HT1080 (cell line): ENCODE data around the gene IQGAP1. TPM values are rescaled to one million over a fixed set of nuclear protein-coding genes. Genes with fewer than 3 reads are reported as not detected.
"Not testable (repeated sequence)": the region's sequence is repeated elsewhere in the genome, so short reads cannot be mapped to it uniquely, and the experiment has no call there.

Source experiments
- DNase-seq: peaks from one replicate; pipeline ENCODE4 v3.0.0-alpha.2; 2015; ENCODE audit warnings: low read depth
- total RNA-seq: library from RNA; depleted of rRNA; stranded (reverse); fragments of >200 nt; shearing (Covaris generic); gene quantifications from 2 replicates; pipeline ENCODE4 v1.2.3, GENCODE V29; 2014

Gene IQGAP1
- total RNA-seq, 1 experiment from 2014 or later, result 145 TPM

DNA sequence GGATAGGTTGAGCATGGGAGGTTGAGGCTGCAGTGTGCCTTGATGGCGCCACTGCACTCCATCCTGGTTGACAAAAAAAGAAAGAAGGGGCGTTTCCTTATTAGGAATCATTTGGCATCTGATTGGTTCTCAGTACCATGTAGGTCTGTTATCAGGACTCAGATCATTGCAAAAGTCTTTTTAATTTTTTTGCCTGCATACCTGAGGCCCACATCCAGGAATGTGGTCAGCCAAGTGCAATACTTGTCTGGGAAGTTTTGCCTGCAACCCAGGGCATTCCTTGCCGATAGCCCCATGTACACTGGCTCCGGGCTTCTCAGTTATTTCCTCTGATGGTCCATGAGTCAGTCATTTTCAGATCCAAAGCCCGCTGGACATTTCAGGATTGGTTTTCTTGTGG, 91.6 kb downstream of the IQGAP1 start:
- DNase-seq, result peak; percentile 61

DNA sequence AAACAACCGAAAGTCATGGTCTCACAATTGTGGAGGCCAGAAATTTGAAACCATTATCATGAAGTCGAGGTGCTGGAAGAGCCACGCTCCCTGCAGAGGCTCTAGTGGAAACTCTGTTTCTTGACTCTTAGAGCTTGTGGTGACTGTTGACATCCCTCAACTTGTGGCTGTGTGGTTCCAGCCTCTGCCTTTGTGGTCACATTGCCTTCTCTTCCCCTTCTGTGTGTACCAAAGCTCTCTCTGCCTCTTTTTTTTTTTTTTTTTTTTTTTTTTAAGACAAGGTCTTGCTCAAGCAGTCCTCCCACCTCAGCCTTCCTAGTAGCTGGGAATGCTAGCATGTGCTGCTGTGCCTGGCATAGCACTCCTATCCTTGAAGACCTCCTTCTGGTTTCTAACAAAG, 93.0 kb downstream of the IQGAP1 start:
- no peak for DNase-seq

DNA sequence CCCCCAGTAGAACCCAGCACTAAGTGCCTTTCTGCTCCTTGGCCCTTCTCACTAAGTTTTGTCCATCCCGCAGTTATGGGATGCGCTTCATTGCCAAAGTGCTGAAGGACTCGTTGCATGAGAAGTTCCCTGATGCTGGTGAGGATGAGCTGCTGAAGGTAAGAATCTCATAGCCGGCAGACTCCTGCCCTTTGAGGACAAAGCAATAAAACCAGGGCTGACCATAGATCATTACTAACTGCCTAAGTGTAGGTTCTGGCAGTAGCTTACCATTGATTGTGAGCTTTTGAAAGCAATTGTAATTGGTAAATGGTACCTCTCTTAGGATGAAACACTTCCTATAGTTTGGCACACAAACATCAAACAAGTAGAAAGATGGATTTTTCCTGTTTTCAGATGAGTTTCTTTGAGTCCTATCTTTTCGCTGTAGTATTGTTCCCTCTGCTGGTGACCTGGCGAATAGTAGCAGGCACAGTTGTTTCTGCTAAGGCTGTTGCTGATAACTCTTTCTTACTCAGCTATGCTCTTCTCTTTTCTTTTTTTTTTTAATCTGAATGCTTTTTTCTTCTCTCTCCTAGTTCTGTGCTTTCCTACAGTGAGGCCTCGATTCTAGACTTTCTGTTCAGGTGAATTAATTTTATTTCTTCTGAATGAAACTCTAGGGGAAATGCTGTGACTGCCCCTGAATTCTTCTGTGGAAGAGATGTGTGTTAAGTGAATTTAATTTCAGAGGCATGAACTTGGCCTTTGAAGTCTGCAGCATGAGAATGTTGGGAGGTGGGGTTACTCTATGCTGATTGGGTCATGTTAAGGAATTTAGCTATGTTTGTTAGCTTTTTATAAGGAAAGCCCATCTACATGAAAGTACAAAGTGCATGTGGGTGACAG, 94.3 kb downstream of the IQGAP1 start:
- DNase-seq, result peak; percentile 55

DNA sequence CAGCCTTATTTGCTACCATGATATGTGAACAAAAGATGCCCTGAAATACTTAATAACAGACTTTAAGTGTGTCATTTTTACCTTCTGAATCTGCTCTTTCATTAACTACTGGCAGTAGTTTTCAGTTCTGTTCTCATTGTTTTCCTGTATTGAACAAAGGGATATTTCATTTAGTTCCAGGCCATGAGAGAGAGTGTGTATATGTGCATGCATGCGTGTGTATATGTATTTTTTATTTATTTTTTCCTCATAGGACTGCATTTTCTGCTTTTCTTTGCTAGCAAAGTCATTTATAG, 94.9 kb downstream of the IQGAP1 start:
- no peak for DNase-seq

DNA sequence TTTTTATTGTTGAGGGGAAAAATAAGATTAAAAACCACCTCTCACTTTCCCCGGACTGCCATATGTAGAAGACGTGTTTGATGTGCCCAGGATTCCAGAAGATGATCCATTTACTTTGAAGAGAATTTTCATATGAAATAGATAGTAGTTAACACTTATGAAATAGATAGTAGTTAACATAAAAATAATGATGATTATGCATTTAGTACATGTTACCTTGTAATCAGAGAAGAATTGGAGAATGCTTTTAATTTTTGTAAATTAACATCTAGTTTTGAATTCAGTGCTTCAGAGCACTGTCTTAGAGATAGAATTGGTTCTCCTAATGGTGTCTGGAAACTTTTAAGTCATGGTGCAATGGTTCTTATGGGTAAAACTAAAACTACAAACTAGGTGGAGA, 95.6 kb downstream of the IQGAP1 start:
- DNase-seq, result no peak

DNA sequence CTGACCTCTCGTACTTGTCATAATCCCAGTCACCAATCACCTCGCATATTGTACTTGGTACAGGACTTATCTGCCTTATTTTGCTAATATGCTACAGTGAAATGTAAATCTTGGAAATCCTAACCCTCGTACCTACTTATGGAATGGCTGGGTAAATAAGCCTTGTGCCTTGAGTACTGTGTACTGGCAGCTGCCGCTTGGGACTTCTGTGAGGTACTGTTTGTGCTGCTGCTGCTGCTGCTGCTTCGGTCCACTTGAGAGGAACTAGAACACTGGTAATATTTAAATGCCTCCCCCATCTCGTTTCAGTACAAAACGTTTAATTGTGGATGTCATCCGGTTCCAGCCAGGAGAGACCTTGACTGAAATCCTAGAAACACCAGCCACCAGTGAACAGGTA, 99.1 kb downstream of the IQGAP1 start:
- DNase-seq, result no peak

DNA sequence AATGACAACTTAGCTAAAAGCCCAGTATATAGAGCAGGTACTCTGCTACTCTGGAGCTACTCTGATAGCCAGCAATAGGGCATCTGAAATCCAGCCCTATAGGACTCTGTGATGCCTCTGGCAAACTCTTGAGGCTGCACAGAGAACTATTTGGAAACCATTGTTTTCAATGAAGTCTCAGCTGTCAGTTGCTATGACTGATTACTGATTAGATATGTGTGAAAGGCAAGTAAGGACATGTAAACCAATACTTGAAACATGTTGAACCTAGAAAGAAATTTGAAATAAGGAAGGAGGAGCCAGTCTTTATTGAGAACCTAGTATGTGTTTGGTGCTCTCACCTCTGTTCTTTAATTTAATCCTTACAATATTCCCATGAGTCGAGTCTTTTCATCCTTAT, 101.5 kb downstream of the IQGAP1 start:
- no peak for DNase-seq

DNA sequence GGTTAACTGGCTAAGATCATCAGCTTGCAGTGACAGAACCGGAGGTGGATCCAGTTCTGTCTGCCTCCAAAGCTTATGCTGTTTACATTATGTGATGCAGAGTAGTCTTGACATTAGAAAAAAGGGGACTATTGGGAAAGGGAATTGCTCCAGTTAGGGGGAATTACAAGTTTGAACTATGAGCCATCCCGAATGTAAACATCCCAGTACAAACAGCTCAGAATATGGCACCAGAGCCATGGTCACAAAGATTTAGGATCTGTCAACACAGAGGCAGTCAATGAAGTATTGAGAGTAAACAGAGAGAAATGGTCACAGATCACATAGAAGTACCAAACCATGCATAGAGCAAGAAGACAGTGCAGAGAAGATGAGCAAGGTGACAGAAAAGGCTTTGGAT, 101.9 kb downstream of the IQGAP1 start:
- DNase-seq, result no peak

DNA sequence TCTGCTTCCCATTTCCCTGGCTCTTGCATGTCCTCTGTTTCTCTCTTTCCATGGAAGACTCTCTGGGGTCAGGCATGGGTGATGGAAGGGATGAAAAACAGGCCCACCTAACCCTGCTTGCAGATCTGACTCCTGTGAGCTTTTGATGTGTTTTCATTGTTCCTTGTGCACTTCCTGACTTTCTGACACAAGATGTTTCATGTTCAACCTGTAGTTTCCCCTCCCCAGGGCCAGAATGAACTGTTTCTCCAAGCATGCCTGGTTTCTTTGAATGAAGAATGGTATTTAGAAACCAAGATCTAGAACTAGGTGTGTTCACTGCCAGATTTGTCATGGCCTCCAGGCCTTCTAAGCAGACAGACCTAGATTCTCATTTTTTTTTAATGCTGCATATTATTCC, 105.6 kb downstream of the IQGAP1 start:
- no peak for DNase-seq

DNA sequence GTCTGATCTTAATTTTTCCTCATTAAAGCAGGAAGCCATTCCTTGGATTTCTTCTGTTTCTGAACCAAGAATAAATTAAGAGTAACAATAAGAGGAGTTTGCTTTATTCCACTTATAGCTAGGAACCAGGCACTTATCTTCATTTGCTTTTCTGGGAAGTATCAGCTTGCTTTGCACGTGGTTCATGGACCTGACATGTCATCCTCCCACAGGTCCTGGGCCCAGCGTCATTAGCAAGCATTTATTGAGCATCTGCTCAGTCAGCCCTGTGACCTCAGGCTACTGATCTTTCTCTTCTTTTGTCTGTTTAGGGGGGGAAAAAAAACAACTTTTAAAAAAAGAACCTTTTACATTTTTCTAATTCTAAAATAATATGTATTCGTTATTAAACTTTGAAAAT, 107.0 kb downstream of the IQGAP1 start:
- no peak for DNase-seq

DNA sequence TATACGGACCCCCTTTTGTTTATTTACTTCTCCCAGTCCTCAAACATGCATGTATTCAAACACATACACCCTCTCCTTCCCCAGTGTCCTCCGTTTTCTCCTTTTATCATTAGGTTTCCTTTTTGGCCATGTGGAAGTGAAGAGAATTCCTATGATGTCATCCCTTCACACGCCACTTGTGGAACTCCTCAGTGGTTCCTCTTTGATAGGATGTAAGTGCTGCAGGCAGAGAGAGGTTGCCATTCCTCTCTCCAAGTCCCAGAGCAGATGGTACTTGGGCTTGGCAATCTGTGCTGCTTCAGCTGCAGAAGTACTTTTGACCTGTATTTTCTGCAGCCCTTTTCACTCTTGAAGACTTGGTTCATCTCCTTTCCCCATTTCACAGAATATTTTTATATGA, 108.7 kb downstream of the IQGAP1 start:
- no peak for DNase-seq

DNA sequence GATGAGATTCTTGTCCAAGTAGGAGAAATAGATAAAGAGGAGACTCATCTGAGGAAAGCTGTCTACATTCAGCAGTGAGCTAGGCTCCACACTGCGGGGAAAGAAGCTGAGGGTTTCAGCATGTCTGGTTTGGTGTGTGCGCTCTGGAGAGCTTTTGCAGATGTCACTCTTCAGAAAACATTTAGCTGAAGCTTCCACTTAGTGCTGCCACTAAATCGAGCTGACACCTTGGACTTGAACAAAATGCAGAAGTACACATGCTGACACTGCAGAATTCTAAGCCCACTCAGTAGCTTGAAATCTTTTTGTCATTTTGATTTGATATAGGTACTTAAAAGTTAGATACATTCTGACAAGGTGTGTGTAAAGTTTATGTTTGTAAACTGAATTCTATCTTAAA, 109.3 kb downstream of the IQGAP1 start:
- no peak for DNase-seq

DNA sequence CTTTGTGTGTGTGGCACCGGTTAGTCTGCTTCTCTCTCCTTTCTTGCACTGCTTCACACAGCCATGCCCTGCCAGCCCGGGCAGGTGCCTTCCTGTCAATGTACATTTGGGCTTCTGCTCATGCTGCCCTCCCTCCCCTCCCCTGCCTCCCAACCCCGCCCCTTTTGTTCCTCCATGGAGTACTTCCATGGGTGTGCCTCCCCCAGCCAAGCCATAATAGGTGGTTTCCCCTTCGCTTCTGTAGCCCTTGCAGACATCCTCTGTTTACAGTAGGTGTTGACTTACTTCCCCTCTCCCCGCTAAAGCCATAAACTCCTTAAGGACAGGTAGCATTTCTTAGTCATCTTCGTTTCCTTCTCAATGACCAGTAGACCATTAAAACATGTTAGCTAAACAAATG, 109.9 kb downstream of the IQGAP1 start:
- no peak for DNase-seq

DNA sequence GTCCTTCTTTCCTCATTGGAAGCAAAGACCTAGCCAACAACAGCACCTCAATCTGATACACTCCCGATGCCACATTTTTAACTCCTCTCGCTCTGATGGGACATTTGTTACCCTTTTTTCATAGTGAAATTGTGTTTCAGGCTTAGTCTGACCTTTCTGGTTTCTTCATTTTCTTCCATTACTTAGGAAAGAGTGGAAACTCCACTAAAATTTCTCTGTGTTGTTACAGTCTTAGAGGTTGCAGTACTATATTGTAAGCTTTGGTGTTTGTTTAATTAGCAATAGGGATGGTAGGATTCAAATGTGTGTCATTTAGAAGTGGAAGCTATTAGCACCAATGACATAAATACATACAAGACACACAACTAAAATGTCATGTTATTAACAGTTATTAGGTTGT, 112.1 kb downstream of the IQGAP1 start:
- no peak for DNase-seq

DNA sequence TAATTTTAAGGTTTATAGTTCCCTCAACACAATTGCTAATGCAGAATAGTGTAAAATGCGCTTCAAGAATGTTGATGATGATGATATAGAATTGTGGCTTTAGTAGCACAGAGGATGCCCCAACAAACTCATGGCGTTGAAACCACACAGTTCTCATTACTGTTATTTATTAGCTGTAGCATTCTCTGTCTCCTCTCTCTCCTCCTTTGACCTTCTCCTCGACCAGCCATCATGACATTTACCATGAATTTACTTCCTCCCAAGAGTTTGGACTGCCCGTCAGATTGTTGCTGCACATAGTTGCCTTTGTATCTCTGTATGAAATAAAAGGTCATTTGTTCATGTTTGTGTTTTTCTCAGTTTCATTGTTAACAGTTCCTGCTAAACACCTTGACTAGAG, 113.9 kb downstream of the IQGAP1 start:
- no peak for DNase-seq

DNA sequence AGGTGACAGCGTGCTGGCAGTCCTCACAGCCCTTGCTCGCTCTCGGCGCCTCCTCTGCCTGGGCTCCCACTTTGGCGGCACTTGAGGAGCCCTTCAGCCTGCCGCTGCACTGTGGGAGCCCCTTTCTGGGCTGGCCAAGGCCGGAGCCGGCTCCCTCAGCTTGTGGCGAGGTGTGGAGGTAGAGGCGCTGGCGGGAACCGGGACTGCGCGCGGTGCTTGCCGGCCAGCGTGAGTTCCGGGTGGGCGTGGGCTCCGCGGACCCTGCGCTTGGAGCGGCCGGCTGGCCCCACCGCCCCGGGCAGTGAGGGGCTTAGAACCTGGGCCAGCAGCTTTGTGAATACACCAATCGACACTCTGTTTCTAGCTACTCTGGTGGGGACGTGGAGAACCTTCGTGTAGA, 122.7 kb downstream of the IQGAP1 start:
- not testable (repeated sequence) for DNase-seq

DNA sequence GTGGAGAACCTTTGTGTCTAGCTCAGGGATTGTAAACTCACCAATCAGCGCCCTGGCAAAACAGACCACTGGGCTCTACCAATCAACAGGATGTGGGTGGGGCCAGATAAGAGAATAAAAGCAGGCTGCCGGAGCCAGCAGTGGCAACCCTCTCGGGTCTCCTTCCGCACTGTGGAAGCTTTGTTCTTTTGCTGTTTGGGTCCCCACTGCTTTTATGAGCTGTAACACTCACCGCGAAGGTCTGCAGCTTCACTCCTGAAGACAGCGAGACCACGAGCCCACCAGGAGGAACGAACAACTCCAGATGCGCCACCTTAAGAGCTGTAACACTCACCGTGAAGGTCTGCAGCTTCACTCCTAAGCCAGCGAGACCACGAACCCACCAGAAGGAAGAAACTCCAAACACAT, 123.2 kb downstream of the IQGAP1 start:
- DNase-seq, result not testable (repeated sequence)

DNA sequence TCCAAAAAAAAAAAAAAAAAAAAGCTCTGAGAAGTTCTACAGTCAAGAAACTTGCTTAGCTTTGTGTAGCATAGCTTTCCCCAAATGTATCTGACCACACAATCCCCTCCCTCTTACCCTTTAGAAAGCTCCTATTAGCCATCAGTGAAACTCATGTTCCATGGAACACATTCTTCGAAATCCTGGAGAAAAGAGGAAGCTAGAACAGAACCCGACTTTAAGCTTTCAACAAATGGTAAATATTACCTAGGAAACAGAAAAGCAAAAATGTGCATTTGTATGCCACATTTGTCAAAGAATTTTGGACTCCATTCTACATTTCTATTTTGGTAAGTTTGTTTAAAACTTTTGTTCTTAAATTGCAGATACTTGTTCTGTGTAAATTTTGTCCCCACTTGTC, 124.2 kb downstream of the IQGAP1 start:
- no peak for DNase-seq

DNA sequence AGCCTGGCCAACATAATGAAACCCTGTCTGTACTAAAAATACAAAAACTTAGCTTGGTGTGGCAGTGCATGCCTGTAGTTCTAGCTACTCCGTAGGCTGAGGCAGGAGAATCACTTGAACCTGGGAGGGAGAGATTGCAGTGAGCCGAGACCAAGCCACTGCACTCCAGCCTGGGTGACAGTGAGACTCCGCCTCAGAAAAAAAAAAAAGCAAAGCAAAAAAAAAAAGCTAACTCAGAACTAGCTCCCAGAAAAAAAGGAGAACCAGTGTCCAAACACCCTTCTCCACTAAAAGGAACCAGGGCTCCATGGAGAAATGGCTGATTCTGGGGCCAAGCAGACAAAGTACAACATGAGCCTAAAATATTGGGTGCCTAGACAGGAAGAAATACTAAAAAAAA, 124.9 kb downstream of the IQGAP1 start:
- no peak for DNase-seq

DNA sequence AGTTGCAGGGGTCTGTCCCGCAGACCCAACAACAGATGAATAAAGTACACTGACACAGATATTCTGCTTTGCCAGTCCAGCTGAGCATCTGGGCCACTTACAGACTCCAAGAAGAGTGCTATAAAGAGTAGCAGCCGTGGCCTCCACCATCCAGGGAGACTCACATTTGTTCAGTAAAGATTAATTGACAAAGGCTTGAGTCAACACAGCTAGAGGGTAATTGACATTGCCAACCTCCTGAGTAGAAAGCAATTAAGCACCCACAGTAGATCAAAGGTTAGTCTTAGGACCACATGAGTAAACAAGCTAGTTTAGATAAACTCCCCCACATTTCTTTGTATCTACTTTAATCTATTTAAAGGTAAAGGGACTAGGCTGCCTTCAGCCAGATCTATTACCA, 125.4 kb downstream of the IQGAP1 start:
- DNase-seq, result no peak

DNA sequence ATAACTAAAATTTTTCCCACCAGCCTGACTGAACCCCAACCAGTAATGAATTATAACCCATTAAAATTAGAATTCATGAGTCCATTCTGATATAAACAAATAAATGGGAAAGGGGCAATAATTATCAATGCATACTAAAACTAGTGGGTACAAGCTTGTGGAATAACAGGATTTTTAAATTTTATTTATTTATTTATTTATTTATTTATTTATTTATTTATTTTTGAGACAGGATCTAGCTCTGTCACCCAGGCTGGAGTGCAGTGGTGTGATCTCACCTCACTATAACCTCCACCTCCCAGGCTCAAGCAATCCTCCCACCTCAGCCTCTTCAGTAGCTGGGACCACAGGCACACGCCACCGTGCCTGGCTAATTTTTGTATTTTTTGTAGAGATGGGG, 125.9 kb downstream of the IQGAP1 start:
- DNase-seq, result not testable (repeated sequence)

DNA sequence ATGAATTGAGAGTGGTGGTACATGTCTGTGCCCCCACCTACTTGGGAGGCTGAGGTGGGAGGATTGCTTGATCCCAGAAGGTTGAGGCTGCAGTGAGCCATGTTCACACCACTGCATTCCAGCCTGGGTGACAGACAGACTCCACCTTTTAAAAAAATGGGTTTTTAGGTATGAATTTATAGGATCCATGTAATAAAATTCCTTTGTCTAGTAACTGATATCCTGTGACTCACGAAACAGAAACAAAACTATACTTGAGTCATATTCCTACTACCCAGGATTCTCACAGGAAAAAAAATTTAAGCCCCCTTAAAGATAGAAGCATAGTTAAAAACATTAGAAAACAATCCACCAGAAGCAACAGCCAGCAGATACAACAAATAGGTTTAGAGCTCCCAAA, 131.6 kb downstream of the IQGAP1 start:
- peak; percentile 88 for DNase-seq

DNA sequence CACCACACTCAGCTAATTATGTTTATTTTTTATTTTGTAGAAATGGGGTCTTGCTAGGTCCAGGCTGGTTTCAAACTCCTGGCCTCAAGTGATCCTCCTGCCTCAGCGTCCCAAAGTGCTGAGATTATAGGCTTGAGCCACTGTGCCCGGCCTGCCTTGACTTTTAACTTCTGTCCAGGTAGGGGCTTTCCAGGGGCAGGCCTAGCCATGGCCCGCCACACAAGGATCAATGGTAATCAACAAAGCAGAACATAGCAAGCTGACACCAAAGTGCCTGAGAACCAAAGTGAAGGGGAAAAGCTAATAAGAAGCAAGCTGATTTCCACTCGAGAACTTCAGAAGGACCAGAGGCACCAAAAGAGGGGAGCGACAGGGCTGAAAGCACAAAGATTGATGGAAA, 132.3 kb downstream of the IQGAP1 start:
- DNase-seq, result no peak

DNA sequence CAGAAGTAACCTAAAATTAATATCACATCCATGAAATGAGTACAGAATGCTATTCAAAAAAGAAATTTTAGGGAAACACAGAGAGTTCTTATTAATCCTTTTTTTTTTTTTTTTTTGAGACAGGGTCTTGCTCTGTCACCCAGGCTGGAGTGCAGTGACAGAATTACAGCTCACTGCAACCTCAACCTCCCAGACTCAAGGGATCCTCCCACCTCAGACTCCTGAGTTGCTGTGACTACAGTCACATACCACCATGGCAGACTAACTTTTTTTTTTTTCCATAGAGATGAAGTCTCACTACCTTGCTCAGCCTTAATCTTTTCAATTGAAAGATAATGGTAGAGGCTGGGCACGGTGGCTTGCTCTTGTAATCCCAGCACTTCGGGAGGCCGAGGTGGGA, 135.3 kb downstream of the IQGAP1 start:
- no peak for DNase-seq
